HepG2 (cell line): ENCODE data around the gene POLE3.

ENCODE experiments used
- CTCF ChIP-seq: sonication (generic); formaldehyde crosslinking; IDR thresholded peaks from 2 replicates; pipeline ENCODE4 v1.5.0; 2020; ENCODE audit warnings: mild to moderate bottlenecking, missing genetic modification reagents, moderate library complexity
- ZFP36L1 ChIP-seq: sonication (generic); formaldehyde crosslinking; IDR thresholded peaks from 2 replicates; pipeline ENCODE4 v1.8.0; 2022; ENCODE audit warnings: mild to moderate bottlenecking, missing genetic modification reagents, moderate library complexity
- ZNF318 ChIP-seq: sonication (generic); formaldehyde crosslinking; IDR thresholded peaks from 2 replicates; pipeline ENCODE4 v1.4.0; 2020; ENCODE audit warnings: mild to moderate bottlenecking, missing genetic modification reagents

GRCh38 chr9:113409481-113409880, 994 bp downstream of the POLE3 start:
- no peak for TF ChIP-seq ZFP36L1
- no peak for TF ChIP-seq ZNF318 (CRISPR knock-in tag)
- no peak for TF ChIP-seq CTCF (CRISPR knock-in tag)
